Gastroesophageal sphincter (tissue), 4 donors: ENCODE measurements around the gene MAML2. TPM values are rescaled to one million over a fixed set of nuclear protein-coding genes. Genes with fewer than 3 reads are reported as not detected.

ENCODE experiments used
- ATAC-seq: fragments of 150-250 bp; one replicate; pipeline ENCODE4 v1.9.1; 2016; ENCODE audit warnings: mild to moderate bottlenecking, moderate library complexity
- H3K27ac ChIP-seq, 4 donors: fragments of 200-600 bp; sonication (generic) in 3 of 4; 1 replicate in 3 of 4; 2 replicates in 1 of 4; pipeline ENCODE4 v1.5.1; 2016 to 2019
- H3K27me3 ChIP-seq: fragments of 200-600 bp; sonication (generic); one replicate; pipeline ENCODE4 v1.5.1; 2019
- H3K36me3 ChIP-seq, 2 donors: fragments of 200-600 bp; sonication (generic); one replicate each; pipeline ENCODE4 v1.5.1; 2019; ENCODE audit warnings: control low read depth in 1 of 2
- H3K4me1 ChIP-seq, 3 donors: fragments of 200-600 bp; sonication (generic); 1 replicate in 2 of 3; 2 replicates in 1 of 3; pipeline ENCODE4 v1.5.1; 2016 to 2019; ENCODE audit warnings: control low read depth in 2 of 3
- H3K4me3 ChIP-seq, 2 donors: fragments of 200-600 bp; sonication (generic); one replicate each; pipeline ENCODE4 v1.5.1; 2019; ENCODE audit warnings: mild to moderate bottlenecking in 1 of 2, moderate library complexity in 1 of 2
- H3K9me3 ChIP-seq, 3 donors: fragments of 200-600 bp; sonication (generic); one replicate each; pipeline ENCODE4 v1.5.1; 2017 to 2019; ENCODE audit warnings: control low read depth in 2 of 3
- EP300 ChIP-seq: sonication (generic); formaldehyde crosslinking; IDR thresholded peaks from one replicate; pipeline ENCODE4 v1.6.1; 2017; ENCODE audit warnings: antibody characterized with exemption, mild to moderate bottlenecking
- POLR2A ChIP-seq, 2 donors: fragments of 450-650 bp; IDR thresholded peaks; one replicate each; pipeline ENCODE4 v1.6.1; 2017; ENCODE audit warnings: antibody characterized with exemption in 2 of 2, mild to moderate bottlenecking in 2 of 2, moderate library complexity in 1 of 2
- POLR2AphosphoS5 ChIP-seq: sonication (generic); formaldehyde crosslinking; IDR thresholded peaks from one replicate; pipeline ENCODE4 v1.6.1; 2017; ENCODE audit warnings: antibody characterized with exemption
- WGBS, 2 donors: methylation state at CpG; one replicate each; pipeline ENCODE4 v1.1.5; 2018; ENCODE audit warnings: low coverage in 1 of 2; 5-methylcytosine and 5-hydroxymethylcytosine counted together
- total RNA-seq, 4 donors: library from RNA; depleted of rRNA; stranded (reverse); fragments of >200 nt; gene quantifications; one replicate each; pipeline ENCODE4 v1.1.0, GENCODE V29; 2016
- TF ChIP-seq, protein P1 (sequence below), 4 experiments: fragments of 200-600 bp in 2 of 4; fragments of 450-650 bp in 2 of 4; sonication (generic) in 1 of 4; IDR thresholded peaks; one replicate each; pipeline ENCODE4 v1.5.1; 2017 to 2019; ENCODE audit warnings: antibody characterized with exemption in 4 of 4, mild to moderate bottlenecking in 2 of 4, moderate library complexity in 2 of 4

The MAML2 gene
- total RNA-seq, 4 donors from 2014 or later: 15.8 to 31.8 (median 23.7) TPM

- Histone ChIP-seq H3K27ac (peak overlapping the region; percentile 81 to 90 (median 86)), H3K36me3 (no peaks in the 10 kb centered on the region), H3K4me1 (peaks cover 11 to 59% (median 16%) of the 10 kb centered on the region in 3 donors), H3K27me3 (no peaks in the 10 kb centered on the region), H3K4me3 (peak overlapping the region; percentile 62 to 99), H3K9me3 (no peaks in the 10 kb centered on the region)
- TF ChIP-seq POLR2A (IDR thresholded peaks at IDR 0.05): no peak
- TF ChIP-seq, protein P1, sequence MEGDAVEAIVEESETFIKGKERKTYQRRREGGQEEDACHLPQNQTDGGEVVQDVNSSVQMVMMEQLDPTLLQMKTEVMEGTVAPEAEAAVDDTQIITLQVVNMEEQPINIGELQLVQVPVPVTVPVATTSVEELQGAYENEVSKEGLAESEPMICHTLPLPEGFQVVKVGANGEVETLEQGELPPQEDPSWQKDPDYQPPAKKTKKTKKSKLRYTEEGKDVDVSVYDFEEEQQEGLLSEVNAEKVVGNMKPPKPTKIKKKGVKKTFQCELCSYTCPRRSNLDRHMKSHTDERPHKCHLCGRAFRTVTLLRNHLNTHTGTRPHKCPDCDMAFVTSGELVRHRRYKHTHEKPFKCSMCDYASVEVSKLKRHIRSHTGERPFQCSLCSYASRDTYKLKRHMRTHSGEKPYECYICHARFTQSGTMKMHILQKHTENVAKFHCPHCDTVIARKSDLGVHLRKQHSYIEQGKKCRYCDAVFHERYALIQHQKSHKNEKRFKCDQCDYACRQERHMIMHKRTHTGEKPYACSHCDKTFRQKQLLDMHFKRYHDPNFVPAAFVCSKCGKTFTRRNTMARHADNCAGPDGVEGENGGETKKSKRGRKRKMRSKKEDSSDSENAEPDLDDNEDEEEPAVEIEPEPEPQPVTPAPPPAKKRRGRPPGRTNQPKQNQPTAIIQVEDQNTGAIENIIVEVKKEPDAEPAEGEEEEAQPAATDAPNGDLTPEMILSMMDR (IDR thresholded peaks at IDR 0.05): no peak
- no peak for TF ChIP-seq EP300
- TF ChIP-seq POLR2AphosphoS5: no peak
- 43 to 64% methylated on average over 3 to 7 of the region's 7 CpGs for WGBS, 2 donors
- no peak for ATAC-seq
Measured at GRCh38 chr11:96339706-96340554, 3.1 kb downstream of the MAML2 start.

GRCh38 chr11:96338910-96339705, 3.9 kb downstream of the MAML2 start:
- ATAC-seq: no peak
- TF ChIP-seq EP300: no peak
- peak; percentile 53 for TF ChIP-seq POLR2AphosphoS5
- TF ChIP-seq, protein P1 (IDR thresholded peaks at IDR 0.05): no peak
- WGBS, 2 donors: 13% methylated on average over 6 to 11 of the region's 13 CpGs
- Histone ChIP-seq H3K4me3 (peak overlapping the region; percentile 32 to 62), H3K27ac (peak overlapping the region; percentile 81 to 90 (median 86)), H3K4me1 (peaks cover 11 to 59% (median 16%) of the 10 kb centered on the region in 3 donors), H3K9me3 (no peaks in the 10 kb centered on the region), H3K27me3 (no peaks in the 10 kb centered on the region), H3K36me3 (no peaks in the 10 kb centered on the region)

DNA sequence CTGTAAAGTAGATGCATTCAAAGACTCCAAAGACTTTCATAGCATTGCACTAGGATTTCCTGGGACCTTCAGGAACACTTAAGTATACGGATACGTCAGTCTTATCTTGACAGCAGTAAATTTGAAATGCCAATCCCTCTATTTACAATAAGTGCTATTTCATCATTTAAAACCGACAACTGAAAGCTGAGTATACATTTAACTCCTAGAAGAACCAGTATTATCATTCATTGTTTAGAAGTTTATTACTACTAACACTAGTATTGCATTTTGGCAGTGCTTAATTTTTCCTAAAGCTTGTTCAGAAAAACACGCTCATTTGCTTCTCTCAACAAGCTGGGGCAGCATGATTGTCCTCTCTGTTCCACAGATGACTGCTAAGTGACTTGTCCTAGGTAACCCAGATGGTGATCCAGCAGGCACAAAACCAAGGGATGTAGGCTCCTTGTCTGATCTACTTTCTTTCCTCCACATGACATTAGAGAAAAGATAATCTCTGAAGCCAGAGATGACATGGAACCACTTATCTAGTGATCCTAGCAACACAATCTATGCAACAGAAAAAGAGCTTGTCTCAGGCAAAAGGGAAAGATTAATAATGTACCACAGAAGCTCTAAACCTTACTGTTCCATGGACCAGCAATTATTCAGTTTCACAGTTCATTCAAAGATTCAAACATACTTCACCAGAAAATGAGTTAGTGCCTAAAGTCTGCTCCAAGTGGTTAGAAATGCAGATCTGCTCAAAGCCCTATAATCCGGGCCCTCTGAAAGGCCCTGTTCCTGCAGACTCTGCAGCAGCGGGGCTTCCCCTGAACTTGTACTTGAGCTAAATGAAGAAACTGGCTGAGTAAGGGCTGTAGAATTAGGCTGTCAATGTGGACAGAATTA, 5.2 kb downstream of the MAML2 start:
- Histone ChIP-seq H3K9me3 (no peaks in the 10 kb centered on the region), H3K4me3 (peak overlapping the region in 1 of 2 donors; percentile 62), H3K4me1 (peaks cover 14 to 62% (median 16%) of the 10 kb centered on the region in 3 donors), H3K27me3 (no peaks in the 10 kb centered on the region), H3K27ac (peak overlapping the region in 3 of 4 donors; percentile 81 to 87 (median 85)), H3K36me3 (no peaks in the 10 kb centered on the region)
- WGBS, 2 donors: 53 to 68% methylated on average over 6 of the region's 6 CpGs
- no peak for ATAC-seq
- no peak for TF ChIP-seq POLR2A (IDR thresholded peaks at IDR 0.05)
- no peak for TF ChIP-seq POLR2AphosphoS5
- TF ChIP-seq EP300: no peak
- TF ChIP-seq, protein P1 (IDR thresholded peaks at IDR 0.05): no peak

- H3K4me3 ChIP-seq: no peak overlapping the region
- peaks cover 16 to 69% (median 29%) of the 10 kb centered on the region in 3 donors for H3K4me1 ChIP-seq
- no peaks in the 10 kb centered on the region for H3K27me3 ChIP-seq
- 64 to 85% methylated on average over 4 of the region's 4 CpGs for WGBS, 2 donors
- TF ChIP-seq EP300: no peak
- TF ChIP-seq POLR2A (IDR thresholded peaks at IDR 0.05): no peak
- TF ChIP-seq, protein P1 (IDR thresholded peaks at IDR 0.05): no peak
- no peak for TF ChIP-seq POLR2AphosphoS5
- ATAC-seq: no peak
- no peaks in the 10 kb centered on the region for H3K9me3 ChIP-seq
- H3K36me3 ChIP-seq: no peaks in the 10 kb centered on the region
- no peak overlapping the region for H3K27ac ChIP-seq
Measured at GRCh38 chr11:96335388-96335787, 7.6 kb downstream of the MAML2 start.
